Lower leg skin (tissue), 3 donors: Measurements from ENCODE around the gene MTHFSD.

ENCODE experiments used
- POLR2A ChIP-seq, 2 donors: fragments of 450-650 bp; IDR thresholded peaks; one replicate each; pipeline ENCODE4 v1.6.1; 2016 to 2017; ENCODE audit warnings: antibody characterized with exemption in 2 of 2, mild to moderate bottlenecking in 1 of 2, moderate library complexity in 1 of 2
- TF ChIP-seq, protein P1 (sequence below), 3 donors: fragments of 450-650 bp; IDR thresholded peaks; one replicate each; pipeline ENCODE4 v1.5.1; 2016; ENCODE audit warnings: antibody characterized with exemption in 3 of 3, mild to moderate bottlenecking in 3 of 3, moderate library complexity in 2 of 3

GRCh38 chr16:86575754-86576557 is 20.9 kb upstream of the MTHFSD start:
- TF ChIP-seq, protein P1, sequence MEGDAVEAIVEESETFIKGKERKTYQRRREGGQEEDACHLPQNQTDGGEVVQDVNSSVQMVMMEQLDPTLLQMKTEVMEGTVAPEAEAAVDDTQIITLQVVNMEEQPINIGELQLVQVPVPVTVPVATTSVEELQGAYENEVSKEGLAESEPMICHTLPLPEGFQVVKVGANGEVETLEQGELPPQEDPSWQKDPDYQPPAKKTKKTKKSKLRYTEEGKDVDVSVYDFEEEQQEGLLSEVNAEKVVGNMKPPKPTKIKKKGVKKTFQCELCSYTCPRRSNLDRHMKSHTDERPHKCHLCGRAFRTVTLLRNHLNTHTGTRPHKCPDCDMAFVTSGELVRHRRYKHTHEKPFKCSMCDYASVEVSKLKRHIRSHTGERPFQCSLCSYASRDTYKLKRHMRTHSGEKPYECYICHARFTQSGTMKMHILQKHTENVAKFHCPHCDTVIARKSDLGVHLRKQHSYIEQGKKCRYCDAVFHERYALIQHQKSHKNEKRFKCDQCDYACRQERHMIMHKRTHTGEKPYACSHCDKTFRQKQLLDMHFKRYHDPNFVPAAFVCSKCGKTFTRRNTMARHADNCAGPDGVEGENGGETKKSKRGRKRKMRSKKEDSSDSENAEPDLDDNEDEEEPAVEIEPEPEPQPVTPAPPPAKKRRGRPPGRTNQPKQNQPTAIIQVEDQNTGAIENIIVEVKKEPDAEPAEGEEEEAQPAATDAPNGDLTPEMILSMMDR (IDR thresholded peaks at IDR 0.05) = no peak
- TF ChIP-seq POLR2A (IDR thresholded peaks at IDR 0.05) = no peak
